ENCODE results near the gene ALOX12B.

ALOX12B gene

GRCh38 chr17:8056976-8057625 is 30.4 kb downstream of the ALOX12B start:
- H3K4me3 ChIP-seq (ENCODE audit: low read length): no peak overlapping the region
- no peak for TF ChIP-seq CTCF (IDR thresholded peaks at IDR 0.05; ENCODE audit: insufficient read depth, low read depth, low read length, missing control alignments)
- no peak for DNase-seq (ENCODE audit: low read depth)

- peak; percentile 86 for DNase-seq (ENCODE audit: low read depth)
- H3K4me3 ChIP-seq (ENCODE audit: low read length): no peak overlapping the region
- TF ChIP-seq CTCF (IDR thresholded peaks at IDR 0.05; ENCODE audit: insufficient read depth, low read depth, low read length, missing control alignments): no peak
These were observed 31.1 kb downstream of the ALOX12B start for GRCh38 chr17:8056232-8056975.

GRCh38 chr17:8055851-8056231 is 31.7 kb downstream of the ALOX12B start:
- DNase-seq (ENCODE audit: low read depth): no peak
- no peak for TF ChIP-seq CTCF (IDR thresholded peaks at IDR 0.05; ENCODE audit: insufficient read depth, low read depth, low read length, missing control alignments)
- no peak overlapping the region for H3K4me3 ChIP-seq (ENCODE audit: low read length)

GRCh38 chr17:8053600-8053999 is 33.9 kb downstream of the ALOX12B start:
- TF ChIP-seq CTCF (IDR thresholded peaks at IDR 0.05; ENCODE audit: insufficient read depth, low read depth, low read length, missing control alignments): no peak
- peak; percentile 36 for DNase-seq (ENCODE audit: low read depth)
- no peak overlapping the region for H3K4me3 ChIP-seq (ENCODE audit: low read length)

- no peak for TF ChIP-seq CTCF (IDR thresholded peaks at IDR 0.05; ENCODE audit: insufficient read depth, low read depth, low read length, missing control alignments)
- no peak overlapping the region for H3K4me3 ChIP-seq (ENCODE audit: low read length)
- DNase-seq (ENCODE audit: low read depth): no peak
These were observed 35.0 kb downstream of the ALOX12B start for GRCh38 chr17:8052256-8053252.

- no peak for TF ChIP-seq CTCF (IDR thresholded peaks at IDR 0.05; ENCODE audit: insufficient read depth, low read depth, low read length, missing control alignments)
- no peak overlapping the region for H3K4me3 ChIP-seq (ENCODE audit: low read length)
- DNase-seq (ENCODE audit: low read depth): no peak
These were observed 35.7 kb downstream of the ALOX12B start for GRCh38 chr17:8051831-8052230.

Data from epithelial cell of esophagus (primary cell).